ENCODE results near the gene DSCAM.

GRCh38 chr21:40465382-40465781 lies 381.6 kb downstream of the DSCAM start:
- no peak for TF ChIP-seq CTCF (IDR thresholded peaks at IDR 0.05 in 8 of 11, conservative IDR thresholded peaks at IDR 0.05 in 3 of 11)
- no peak for TF ChIP-seq POLR2A (IDR thresholded peaks at IDR 0.05)

All from spleen (tissue), 7 donors.